Measurements from ENCODE around the gene PRSS48. TPM values are rescaled to one million over a fixed set of nuclear protein-coding genes. Genes with fewer than 3 reads are reported as not detected.
"Not testable (repeated sequence)": the region's sequence is repeated elsewhere in the genome, so short reads cannot be mapped to it uniquely, and the experiment has no call there.

Gene PRSS48
- total RNA-seq, 2 donors from 2014 or later = not detected

DNA sequence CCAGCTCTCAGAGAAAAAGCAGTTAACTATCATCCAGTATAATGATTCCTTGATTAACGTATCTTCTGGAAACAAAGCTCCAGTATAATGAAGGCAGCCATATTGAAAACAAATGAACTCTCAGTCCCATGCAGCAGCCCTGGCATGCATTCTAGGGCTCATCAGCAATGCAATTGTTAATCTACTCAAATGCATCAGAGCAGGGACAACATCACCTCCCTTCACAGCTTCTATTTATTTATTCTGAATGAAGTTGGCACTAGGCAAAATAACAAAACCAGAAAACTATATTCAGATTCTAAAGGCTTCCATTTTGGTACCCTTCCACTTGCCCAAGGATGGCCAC lies 37.0 kb downstream of the PRSS48 start:
- Mint-ChIP-seq H3K27me3 (ENCODE audit: low read depth) (peaks cover 5% of the 10 kb centered on the region), H3K36me3 (ENCODE audit: insufficient read depth in 2 of 2) (no peaks in the 10 kb centered on the region), H3K9me3 (no peaks in the 10 kb centered on the region), H3K27ac (no peak overlapping the region), H3K4me1 (ENCODE audit: low read depth) (no peaks in the 10 kb centered on the region), H3K4me3 (no peak overlapping the region)
- DNase-seq (no peak), ATAC-seq (replicated peaks in 1 of 2) (no peak)

DNA sequence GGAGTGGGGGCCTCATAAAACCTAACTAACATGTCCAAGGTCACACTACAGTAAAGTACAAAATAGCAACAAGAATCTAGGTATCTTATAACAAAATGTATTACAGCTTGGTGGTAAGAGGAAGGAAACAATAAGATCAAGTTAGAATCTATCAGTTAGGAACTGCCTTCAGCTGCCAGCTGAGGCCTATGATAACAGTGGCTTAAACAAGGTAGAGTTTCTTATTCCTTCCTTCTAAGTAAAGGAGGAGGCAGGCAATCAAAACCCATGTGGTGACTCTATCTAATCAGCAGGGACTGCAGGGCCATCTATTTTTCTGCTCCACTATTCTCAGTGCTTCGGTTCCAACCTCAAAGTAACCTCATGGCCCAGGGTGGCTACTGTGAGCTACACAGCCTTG lies 37.5 kb downstream of the PRSS48 start:
- Mint-ChIP-seq H3K27ac (no peak overlapping the region), H3K4me3 (no peak overlapping the region), H3K27me3 (ENCODE audit: low read depth) (peaks cover 7% of the 10 kb centered on the region), H3K9me3 (no peaks in the 10 kb centered on the region), H3K4me1 (ENCODE audit: low read depth) (no peaks in the 10 kb centered on the region), H3K36me3 (ENCODE audit: insufficient read depth in 2 of 2) (no peaks in the 10 kb centered on the region)
- ATAC-seq (replicated peaks in 1 of 2) (no peak), DNase-seq (no peak)

DNA sequence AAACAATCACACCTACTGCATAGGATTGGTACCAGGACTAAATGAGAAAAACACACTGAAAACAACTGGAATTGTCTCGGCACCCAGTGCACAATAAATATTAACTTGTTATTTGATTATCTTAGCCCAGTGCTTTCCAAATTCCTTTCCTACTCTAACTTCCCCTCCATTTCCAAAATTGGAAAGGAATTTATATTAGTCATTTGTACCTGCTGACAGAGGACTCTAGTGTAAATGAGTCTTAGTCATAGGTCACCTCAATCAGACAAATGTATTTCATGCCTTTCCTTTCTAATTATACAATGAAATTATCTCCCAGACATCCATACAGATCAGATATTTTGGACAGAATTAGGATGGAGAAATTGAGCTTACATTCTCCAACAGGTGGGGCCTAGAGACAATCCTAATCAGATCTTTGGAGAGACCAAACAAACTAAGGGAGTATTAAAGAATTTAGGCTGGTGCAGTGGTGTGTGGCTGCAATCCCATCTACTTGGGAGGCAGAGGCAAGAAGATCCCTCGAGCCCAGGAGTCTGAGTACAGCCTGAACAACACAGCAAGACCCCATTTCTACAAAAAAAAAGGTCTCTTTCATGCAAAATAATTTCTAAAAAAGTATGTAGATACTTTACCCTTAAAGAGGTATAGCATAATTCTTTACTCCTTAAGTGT lies 38.4 kb downstream of the PRSS48 start:
- H3K27me3 Mint-ChIP-seq (ENCODE audit: low read depth) = peaks cover 16% of the 10 kb centered on the region
- H3K4me3 Mint-ChIP-seq = no peak overlapping the region
- H3K27ac Mint-ChIP-seq = no peak overlapping the region
- no peaks in the 10 kb centered on the region for H3K4me1 Mint-ChIP-seq (ENCODE audit: low read depth)
- DNase-seq (no peak), ATAC-seq (replicated peaks in 1 of 2) (no peak)
- no peaks in the 10 kb centered on the region for H3K9me3 Mint-ChIP-seq
- H3K36me3 Mint-ChIP-seq (ENCODE audit: insufficient read depth in 2 of 2) = no peaks in the 10 kb centered on the region

DNA sequence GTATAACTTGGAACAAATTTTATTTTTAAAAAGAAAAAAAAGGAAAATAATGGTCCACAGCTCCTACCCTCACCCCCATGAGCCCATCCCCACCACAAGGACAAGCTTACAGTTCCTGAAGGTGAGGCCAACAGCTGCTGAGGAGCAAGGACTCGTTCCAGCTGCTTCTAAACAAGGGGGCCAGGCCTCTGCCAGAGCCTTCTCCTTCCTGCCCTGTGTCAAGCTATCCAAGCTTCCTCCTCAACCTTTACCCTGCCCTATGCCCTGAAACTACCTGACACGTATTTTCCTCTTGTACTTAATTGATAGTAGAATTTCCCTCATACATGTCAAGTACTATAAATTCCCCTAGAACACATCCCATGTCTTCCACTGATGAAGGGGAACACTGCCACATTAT lies 39.7 kb downstream of the PRSS48 start:
- no peak overlapping the region for H3K4me3 Mint-ChIP-seq
- no peaks in the 10 kb centered on the region for H3K9me3 Mint-ChIP-seq
- no peak for ATAC-seq (replicated peaks in 1 of 2)
- peaks cover 27% of the 10 kb centered on the region for H3K27me3 Mint-ChIP-seq (ENCODE audit: low read depth)
- DNase-seq = no peak
- no peaks in the 10 kb centered on the region for H3K4me1 Mint-ChIP-seq (ENCODE audit: low read depth)
- H3K36me3 Mint-ChIP-seq (ENCODE audit: insufficient read depth in 2 of 2) = no peaks in the 10 kb centered on the region
- H3K27ac Mint-ChIP-seq = no peak overlapping the region

DNA sequence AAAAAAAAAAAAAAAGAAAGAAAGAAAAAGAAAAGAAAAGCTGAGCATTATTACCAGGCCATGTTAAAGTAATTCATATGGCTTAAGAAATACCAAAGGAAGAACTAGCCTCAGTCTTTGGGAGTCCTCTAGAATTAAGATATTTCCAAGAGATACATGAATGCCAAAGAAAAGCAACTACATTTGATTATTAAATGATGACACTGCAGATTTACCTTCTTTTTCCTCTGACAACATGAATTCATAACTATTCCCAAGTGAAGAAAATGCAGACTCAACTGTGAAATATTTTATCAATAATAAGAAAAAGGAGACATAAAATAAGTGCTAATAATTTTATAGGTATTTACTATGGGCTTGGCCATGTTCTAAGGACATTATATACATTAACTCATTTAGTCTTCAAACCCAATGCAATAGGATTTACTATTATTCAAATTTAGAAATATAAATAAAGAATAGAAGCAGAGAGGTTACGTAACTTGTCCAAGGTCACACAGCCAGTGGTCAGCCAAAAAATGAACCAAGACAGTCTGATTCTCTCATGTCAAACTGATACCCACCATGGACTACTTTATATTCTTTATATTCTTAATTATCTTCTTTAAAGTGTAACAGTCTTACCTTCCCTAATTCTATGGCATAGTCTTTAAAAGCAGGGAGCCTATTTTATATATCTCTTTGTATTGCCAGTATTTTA lies 41.5 kb downstream of the PRSS48 start:
- H3K36me3 Mint-ChIP-seq (ENCODE audit: insufficient read depth in 2 of 2) = no peaks in the 10 kb centered on the region
- no peak overlapping the region for H3K4me3 Mint-ChIP-seq
- H3K9me3 Mint-ChIP-seq = no peaks in the 10 kb centered on the region
- DNase-seq (no peak), ATAC-seq (replicated peaks in 1 of 2) (no peak)
- H3K27me3 Mint-ChIP-seq (ENCODE audit: low read depth) = peaks cover 44% of the 10 kb centered on the region
- no peak overlapping the region for H3K27ac Mint-ChIP-seq
- H3K4me1 Mint-ChIP-seq (ENCODE audit: low read depth) = no peaks in the 10 kb centered on the region

DNA sequence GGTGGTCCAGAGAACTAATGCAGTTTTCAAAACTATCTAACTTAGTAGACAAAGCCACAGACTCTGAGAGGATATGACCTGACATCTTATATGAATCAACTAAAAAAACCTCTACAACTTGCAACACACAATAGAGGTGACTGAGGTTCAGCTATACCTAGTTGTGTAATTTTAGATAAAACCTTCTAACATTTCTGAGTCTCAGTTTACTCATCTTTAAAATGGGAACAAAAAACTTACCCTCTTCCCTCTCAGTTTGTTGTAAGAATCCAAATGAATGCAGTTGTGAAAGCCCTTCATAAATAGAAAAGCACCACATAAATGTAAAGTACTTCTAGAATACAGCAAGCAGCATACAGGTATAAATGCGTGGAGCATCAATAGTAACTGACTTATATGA lies 42.5 kb downstream of the PRSS48 start:
- no peak overlapping the region for H3K4me3 Mint-ChIP-seq
- no peak for DNase-seq
- H3K27me3 Mint-ChIP-seq (ENCODE audit: low read depth) = peaks cover 55% of the 10 kb centered on the region
- H3K36me3 Mint-ChIP-seq (ENCODE audit: insufficient read depth in 2 of 2) = no peaks in the 10 kb centered on the region
- no peaks in the 10 kb centered on the region for H3K9me3 Mint-ChIP-seq
- ATAC-seq (replicated peaks in 1 of 2) = no peak
- no peak overlapping the region for H3K27ac Mint-ChIP-seq
- H3K4me1 Mint-ChIP-seq (ENCODE audit: low read depth) = no peaks in the 10 kb centered on the region

DNA sequence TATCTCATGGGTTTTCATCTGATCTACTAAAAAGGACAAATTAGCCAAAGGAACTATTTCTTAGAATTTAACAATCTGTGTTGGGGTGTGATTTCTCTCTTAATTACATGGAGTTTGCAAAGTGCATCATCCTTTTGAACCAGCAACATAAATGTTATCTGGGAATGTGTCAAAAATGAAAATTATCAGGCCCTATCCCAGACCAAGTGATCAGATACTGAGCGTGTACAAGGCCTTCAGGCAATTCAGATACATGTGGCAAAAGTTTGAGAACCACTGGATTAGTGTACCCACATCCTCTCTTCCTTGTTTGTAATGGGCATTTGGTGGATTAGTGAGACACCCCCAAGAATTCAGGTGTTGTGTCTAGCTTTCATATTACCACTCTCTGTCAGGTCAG lies 44.6 kb downstream of the PRSS48 start:
- ATAC-seq (replicated peaks in 1 of 2) = no peak
- H3K4me1 Mint-ChIP-seq (ENCODE audit: low read depth) = peaks cover 7% of the 10 kb centered on the region
- no peaks in the 10 kb centered on the region for H3K9me3 Mint-ChIP-seq
- peaks cover 0 to 3% of the 10 kb centered on the region in 2 donors for H3K36me3 Mint-ChIP-seq (ENCODE audit: insufficient read depth in 2 of 2)
- H3K27ac Mint-ChIP-seq = no peak overlapping the region
- H3K4me3 Mint-ChIP-seq = no peak overlapping the region
- H3K27me3 Mint-ChIP-seq (ENCODE audit: low read depth) = peaks cover 70% of the 10 kb centered on the region
- DNase-seq = no peak

DNA sequence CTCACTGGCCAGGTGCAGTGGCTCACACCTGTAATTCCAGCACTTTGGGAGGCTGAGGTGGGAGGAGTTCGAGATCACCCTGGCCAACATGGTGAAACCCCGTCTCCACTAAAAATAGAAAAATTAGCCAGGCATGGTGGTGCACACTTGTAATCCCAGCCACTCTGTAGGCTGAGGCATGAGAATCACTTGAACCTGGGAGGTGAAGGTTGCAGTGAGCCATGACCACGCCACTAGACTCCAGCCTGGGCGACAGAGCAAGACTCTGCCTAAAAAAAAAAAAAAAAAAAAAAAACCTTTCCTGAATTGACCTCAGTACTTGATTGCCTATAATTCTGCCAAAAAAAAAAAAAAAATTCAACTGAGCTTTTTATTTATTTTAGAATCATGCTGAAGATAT lies 45.2 kb downstream of the PRSS48 start:
- H3K4me3 Mint-ChIP-seq; DNase-seq; H3K4me1 Mint-ChIP-seq (ENCODE audit: low read depth); ATAC-seq (replicated peaks in 1 of 2); H3K36me3 Mint-ChIP-seq (ENCODE audit: insufficient read depth in 2 of 2); H3K9me3 Mint-ChIP-seq; H3K27ac Mint-ChIP-seq: not testable (repeated sequence)
- H3K27me3 Mint-ChIP-seq (ENCODE audit: low read depth) = peaks cover 69% of the 10 kb centered on the region

DNA sequence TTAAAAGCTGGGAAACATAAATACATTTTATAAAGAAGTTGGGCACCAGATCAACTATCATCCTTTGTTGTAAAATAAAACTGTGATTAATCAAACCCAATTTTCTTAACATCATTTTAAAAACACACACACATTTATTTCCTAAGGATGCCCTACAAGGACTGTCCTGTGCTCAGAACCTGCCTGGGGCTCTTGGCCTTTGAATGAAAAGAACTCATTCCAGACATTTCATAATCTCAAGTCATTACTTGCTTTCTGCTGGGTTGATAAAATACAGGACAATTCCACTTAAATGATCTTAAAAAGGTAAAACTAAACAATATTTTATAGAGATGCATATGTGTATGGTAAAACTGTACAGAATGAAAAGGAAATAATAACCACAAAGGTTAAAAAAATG lies 45.6 kb downstream of the PRSS48 start:
- Mint-ChIP-seq H3K9me3 (no peaks in the 10 kb centered on the region), H3K4me1 (ENCODE audit: low read depth) (peaks cover 7% of the 10 kb centered on the region), H3K27me3 (ENCODE audit: low read depth) (peaks cover 69% of the 10 kb centered on the region), H3K27ac (no peak overlapping the region), H3K4me3 (no peak overlapping the region), H3K36me3 (ENCODE audit: insufficient read depth in 2 of 2) (peaks cover 0 to 3% of the 10 kb centered on the region in 2 donors)
- ATAC-seq (replicated peaks in 1 of 2) = no peak
- no peak for DNase-seq

DNA sequence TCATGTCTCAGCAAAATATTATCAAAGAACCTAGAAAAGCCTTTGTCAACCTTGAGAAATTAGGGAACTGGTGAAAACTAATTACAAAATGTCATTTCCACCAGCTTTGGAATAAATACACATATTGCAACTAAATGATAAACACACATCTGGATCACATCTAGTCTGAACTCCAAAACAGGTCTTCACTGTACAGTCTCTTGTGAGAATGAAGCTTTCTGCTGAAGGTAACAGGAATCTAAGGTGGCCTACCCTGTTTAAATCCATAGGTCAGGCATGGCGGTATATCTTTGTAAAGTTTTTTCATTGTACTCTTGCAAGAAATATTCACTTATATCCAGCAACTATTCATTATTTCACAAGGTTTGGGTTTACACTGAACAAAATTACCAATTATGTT lies 46.7 kb downstream of the PRSS48 start:
- peaks cover 76% of the 10 kb centered on the region for H3K27me3 Mint-ChIP-seq (ENCODE audit: low read depth)
- H3K36me3 Mint-ChIP-seq (ENCODE audit: insufficient read depth in 2 of 2) = peaks cover 0 to 3% of the 10 kb centered on the region in 2 donors
- peaks cover 7% of the 10 kb centered on the region for H3K4me1 Mint-ChIP-seq (ENCODE audit: low read depth)
- no peak overlapping the region for H3K4me3 Mint-ChIP-seq
- DNase-seq = no peak
- H3K27ac Mint-ChIP-seq = no peak overlapping the region
- no peaks in the 10 kb centered on the region for H3K9me3 Mint-ChIP-seq
- no peak for ATAC-seq (replicated peaks in 1 of 2)

DNA sequence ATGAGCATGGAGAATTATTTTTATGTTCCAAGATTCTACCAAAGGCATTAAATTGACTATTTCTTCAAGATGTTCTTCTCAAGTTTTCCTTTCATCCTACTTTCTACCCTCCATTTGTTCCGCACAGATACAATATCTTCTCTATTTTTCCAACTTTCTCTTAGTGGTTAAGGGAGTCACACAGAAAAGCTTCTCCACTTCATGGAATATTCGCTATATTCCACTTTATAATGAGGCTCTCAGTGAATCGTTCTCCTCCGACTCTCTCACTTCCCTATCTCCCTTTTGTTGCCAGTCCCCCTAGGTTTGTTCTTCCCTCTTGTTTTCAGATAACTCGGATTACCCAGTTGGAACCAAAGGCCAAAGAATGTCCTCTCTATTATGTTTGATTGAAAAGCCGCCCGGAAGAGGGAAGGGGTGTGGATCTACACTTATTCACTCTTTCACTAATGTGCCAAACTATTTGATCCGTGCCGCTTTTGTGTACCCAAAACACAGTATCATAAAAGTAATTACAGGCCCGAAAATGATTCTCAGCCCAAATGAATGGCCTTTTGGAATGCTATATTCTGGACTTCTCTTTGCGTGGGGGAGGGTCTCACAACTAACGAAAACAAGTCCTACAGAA lies 47.3 kb downstream of the PRSS48 start:
- no peak for DNase-seq
- Mint-ChIP-seq H3K4me1 (ENCODE audit: low read depth) (peaks cover 7% of the 10 kb centered on the region), H3K4me3 (peak overlapping the region; percentile 62 to 68), H3K36me3 (ENCODE audit: insufficient read depth in 2 of 2) (peaks cover 0 to 3% of the 10 kb centered on the region in 2 donors), H3K27ac (no peak overlapping the region), H3K9me3 (no peaks in the 10 kb centered on the region), H3K27me3 (ENCODE audit: low read depth) (peaks cover 76% of the 10 kb centered on the region)
- no peak for ATAC-seq (replicated peaks in 1 of 2)

DNA sequence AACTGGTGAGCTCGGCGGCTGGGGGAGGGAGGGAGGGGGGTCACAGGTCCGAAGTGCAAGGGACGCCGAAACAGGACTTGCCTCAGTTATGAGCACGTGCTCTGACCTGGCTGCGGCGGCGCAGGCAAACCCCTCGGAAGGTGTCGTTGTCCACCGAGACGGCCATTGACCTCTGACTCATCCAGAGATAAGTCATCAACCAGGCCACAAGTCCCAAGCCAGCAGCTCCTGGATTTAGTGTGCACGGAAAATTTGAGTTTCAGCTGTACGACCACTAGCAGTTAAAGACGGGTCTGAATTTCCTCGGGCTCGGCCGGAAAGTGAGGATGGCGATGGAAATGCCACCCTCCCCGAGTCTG lies 47.8 kb downstream of the PRSS48 start:
- Mint-ChIP-seq H3K27ac (no peak overlapping the region), H3K27me3 (ENCODE audit: low read depth) (peaks cover 71% of the 10 kb centered on the region), H3K4me3 (peak overlapping the region; percentile 62 to 68), H3K4me1 (ENCODE audit: low read depth) (peaks cover 7% of the 10 kb centered on the region), H3K36me3 (ENCODE audit: insufficient read depth in 2 of 2) (peaks cover 0 to 3% of the 10 kb centered on the region in 2 donors), H3K9me3 (no peaks in the 10 kb centered on the region)
- DNase-seq (peak; percentile 28 to 33), ATAC-seq (replicated peaks in 1 of 2) (peak; percentile 72 to 76)

DNA sequence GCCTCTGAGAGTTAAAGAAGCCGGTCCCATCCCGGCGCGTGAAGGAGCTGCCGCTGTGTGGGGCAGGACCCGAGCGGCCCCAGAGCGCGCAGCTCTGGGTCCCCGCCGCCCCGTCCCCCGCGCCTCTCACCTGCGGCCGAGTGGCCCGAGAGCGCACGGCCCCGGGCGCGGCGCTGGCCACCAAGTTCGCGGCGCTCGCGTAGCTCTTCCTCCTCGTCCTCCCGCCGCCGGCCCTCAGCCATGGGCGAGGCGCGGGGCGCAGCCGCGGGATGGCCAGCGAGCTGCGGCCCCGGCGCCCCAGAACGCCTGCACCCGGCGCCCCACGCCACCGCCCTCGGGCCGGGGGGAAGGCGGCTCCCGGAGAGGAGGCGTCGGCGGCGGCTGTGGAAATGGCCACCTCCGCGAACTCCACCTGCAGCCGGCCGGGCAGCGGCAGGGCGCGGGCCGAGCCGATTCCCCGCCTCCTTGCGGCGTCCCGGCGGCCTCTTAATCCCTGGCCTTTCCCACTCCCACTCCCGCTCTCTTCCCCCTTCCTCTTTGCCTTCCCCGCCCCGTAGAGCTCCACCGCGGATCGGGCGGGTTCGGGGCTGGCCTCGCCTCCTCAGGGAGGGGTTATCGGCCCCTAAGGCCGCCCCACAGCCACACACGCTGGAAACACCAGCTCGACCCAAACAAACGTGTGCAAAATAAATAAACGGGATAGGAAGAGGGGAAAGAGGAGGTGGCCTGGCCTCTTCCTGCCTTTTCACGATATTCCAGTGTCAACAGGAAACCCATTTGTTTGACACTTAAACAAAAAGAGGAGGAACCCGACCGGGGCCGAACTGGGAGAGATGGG lies 48.4 kb downstream of the PRSS48 start, which contains the start of gene SH3D19:
TSS of gene SH3D19 (minus strand) at position 495 of the 838 bp plus-strand sequence. CDS start at position 242, 253 bp downstream.
- ATAC-seq (replicated peaks in 1 of 2) (peak; percentile 45 to 75), DNase-seq (peak in 1 of 2 donors; percentile 6)
- Mint-ChIP-seq H3K4me1 (ENCODE audit: low read depth) (peaks cover 7% of the 10 kb centered on the region), H3K27me3 (ENCODE audit: low read depth) (peaks cover 65% of the 10 kb centered on the region), H3K9me3 (no peaks in the 10 kb centered on the region), H3K27ac (no peak within 1 kb of the TSS), H3K36me3 (ENCODE audit: insufficient read depth in 2 of 2) (peaks cover 0 to 3% of the 10 kb centered on the region in 2 donors), H3K4me3 (peak within 1 kb of the TSS; percentile 83 to 92)

All from activated T-cell treated with anti-CD3 and anti-CD28 coated beads, Interleukin-2, amount 50 U/mL, for 72 hours (primary cell).